Hypothalamus (tissue), 51 donors: Measurements from ENCODE around the gene P2RY6.

Experiments used
- DNase-seq, 51 donors: peaks; one replicate each; lab custom pipeline; 2025; lab: John Stamatoyannopoulos, UW

Gene P2RY6

GRCh38 chr11:73293356-73293936 is 21.3 kb downstream of the P2RY6 start:
- no peak for DNase-seq

GRCh38 chr11:73294604-73295003 is 22.5 kb downstream of the P2RY6 start:
- no peak for DNase-seq

- DNase-seq, result peak in 16 of 51 donors; percentile 18 to 68 (median 34)
Observed at GRCh38 chr11:73295241-73295995, 23.3 kb downstream of the P2RY6 start.

- DNase-seq, result no peak
Observed at GRCh38 chr11:73295996-73296318, 23.8 kb downstream of the P2RY6 start.

- DNase-seq, result no peak
Observed at GRCh38 chr11:73296501-73297230, 24.5 kb downstream of the P2RY6 start.

GRCh38 chr11:73297231-73297590 is 25.1 kb downstream of the P2RY6 start:
- no peak for DNase-seq

- no peak for DNase-seq
Observed at GRCh38 chr11:73297702-73298101, 25.6 kb downstream of the P2RY6 start.

- DNase-seq, result no peak
Observed at GRCh38 chr11:73298233-73298632, 26.1 kb downstream of the P2RY6 start.

- no peak for DNase-seq
Observed at GRCh38 chr11:73299751-73300150, 27.6 kb downstream of the P2RY6 start.

GRCh38 chr11:73306069-73306841 is 34.1 kb downstream of the P2RY6 start:
- DNase-seq, result no peak

- DNase-seq, result no peak
Observed at GRCh38 chr11:73306977-73307322, 34.8 kb downstream of the P2RY6 start.

GRCh38 chr11:73307323-73308002 is 35.3 kb downstream of the P2RY6 start:
- DNase-seq, result peak; percentile 24 to 99 (median 87)

- DNase-seq, result peak in 36 of 51 donors; percentile 36 to 83 (median 60)
Observed at GRCh38 chr11:73308003-73308960, 36.1 kb downstream of the P2RY6 start, which contains the start of gene ARHGEF17. Gene ARHGEF17 (plus strand): TSS chr11:73308276. CDS start chr11:73308639, 363 bp downstream.

GRCh38 chr11:73308961-73309919 is 37.1 kb downstream of the P2RY6 start:
- DNase-seq, result peak in 11 of 51 donors; percentile 20 to 62 (median 31)

GRCh38 chr11:73310076-73310475 is 37.9 kb downstream of the P2RY6 start:
- no peak for DNase-seq

- no peak for DNase-seq
Observed at GRCh38 chr11:73310661-73311393, 38.7 kb downstream of the P2RY6 start.

GRCh38 chr11:73311394-73311869 is 39.3 kb downstream of the P2RY6 start:
- no peak for DNase-seq
